ENCODE results near the gene PIK3R4.

PIK3R4 gene

DNA sequence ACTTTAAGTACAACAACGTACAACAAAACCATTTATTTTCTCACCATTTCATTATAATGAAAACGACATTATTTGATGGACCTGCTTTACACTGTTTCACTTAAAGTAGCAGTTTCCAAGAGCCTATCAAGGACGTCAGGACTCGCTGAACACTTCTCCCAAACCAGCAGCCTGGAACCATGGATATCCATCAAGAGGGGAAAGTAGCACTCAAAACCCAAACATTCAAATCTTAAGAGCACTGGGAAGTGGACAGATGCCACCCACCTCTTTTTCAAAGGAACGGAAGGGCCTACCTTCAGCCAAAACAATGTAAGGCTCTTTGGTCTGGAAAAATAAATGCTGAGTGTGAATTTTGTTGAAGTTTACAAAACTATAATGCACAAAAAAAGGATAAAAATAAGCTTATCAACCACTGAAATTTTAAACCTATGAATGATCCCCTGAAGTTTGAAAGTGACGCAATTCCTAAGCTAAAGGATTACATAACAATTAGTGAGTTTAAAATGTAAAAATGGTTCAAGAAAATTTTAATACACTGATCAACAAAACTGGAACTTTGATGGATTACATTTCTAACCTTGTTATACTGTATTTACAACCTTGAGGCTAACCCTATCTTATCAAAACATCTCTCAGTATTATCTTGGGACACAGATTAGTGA, 4.6 kb downstream of the PIK3R4 start:
- no peak for DNase-seq (ENCODE audit: low spot score)

- DNase-seq (ENCODE audit: low spot score): no peak
Measured at GRCh38 chr3:130739848-130740247, 6.8 kb downstream of the PIK3R4 start.

DNA sequence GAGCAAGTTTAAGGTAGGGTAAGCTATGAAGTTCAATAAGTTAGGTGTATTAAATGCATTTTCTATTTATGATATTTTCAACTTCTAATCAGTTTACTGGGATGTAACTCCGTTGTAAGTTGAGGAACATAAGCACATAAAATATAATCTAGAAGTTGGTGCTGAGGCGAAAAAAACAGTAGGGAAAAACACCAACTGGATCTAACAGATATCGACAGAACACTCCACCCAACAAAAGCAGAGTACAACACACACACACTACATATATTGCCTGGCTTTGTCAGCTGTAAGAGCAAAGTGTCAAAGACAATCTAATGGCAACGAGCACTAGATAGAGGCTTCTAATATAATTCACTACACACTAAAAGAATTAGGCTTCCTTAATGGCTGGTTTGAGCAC, 8.4 kb downstream of the PIK3R4 start:
- no peak for DNase-seq (ENCODE audit: low spot score)

- no peak for DNase-seq (ENCODE audit: low spot score)
Measured at GRCh38 chr3:130737622-130738021, 9.0 kb downstream of the PIK3R4 start.

GRCh38 chr3:130733236-130733875, 13.3 kb downstream of the PIK3R4 start:
- no peak for DNase-seq (ENCODE audit: low spot score)

DNA sequence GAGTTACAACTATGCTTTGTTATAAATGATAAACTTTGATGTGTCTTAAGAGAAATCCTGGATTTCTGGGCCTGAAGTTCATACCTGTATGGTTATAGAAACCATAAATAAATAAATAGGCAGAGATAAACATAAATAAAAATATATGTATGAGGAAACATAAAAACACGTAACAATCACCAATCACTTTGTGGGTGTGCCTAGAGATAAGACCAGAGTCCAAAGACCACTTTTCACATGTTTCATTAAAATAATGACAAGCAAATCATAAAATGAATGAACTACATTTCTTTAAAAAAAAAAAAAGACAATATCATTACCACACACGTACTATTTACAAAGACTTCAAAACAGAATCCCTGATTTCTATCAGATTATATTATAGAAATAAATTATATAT, 14.1 kb downstream of the PIK3R4 start:
- DNase-seq (ENCODE audit: low spot score): no peak

GRCh38 chr3:130731817-130732216, 14.8 kb downstream of the PIK3R4 start:
- DNase-seq (ENCODE audit: low spot score): no peak

DNA sequence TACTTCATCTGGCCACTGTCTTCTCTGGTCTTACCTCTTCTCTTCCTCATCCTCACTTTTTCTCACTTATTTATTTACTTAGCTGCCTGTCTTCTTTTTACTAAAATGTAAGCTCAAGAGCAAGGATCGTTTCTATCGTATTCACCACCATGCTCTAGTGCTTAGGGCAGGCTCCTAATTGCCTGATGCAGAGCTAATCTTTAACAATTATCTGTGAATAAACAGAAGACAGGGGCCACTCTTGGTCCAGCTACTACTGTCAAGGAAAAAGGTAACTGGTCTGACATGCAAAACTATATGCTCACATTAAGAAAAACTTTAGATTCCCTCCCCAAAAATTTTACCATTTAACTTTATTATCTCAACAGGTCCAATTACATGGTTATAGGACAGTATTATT, 17.5 kb downstream of the PIK3R4 start:
- DNase-seq (ENCODE audit: low spot score): no peak

- no peak for DNase-seq (ENCODE audit: low spot score)
Measured at GRCh38 chr3:130728037-130728436, 18.6 kb downstream of the PIK3R4 start.

DNA sequence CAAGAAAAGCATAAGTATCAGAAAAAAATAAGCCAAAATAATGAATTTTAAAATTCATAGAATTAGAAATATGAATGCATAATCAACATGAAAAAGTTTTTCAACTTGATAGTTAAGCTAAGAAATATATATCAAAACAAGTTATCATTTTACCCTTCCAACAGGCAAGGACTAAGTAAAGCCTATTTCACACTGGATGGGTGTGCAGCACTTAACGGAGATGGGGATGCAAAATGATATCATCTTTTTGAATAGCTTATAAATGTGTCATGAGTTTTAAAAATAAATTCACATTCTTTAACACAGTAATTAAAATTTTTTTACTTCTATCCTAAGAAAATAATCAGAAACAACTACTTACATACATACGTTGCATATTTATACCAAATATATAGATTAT, 20.9 kb downstream of the PIK3R4 start:
- peak; percentile 32 for DNase-seq (ENCODE audit: low spot score)

- no peak for DNase-seq (ENCODE audit: low spot score)
Measured at GRCh38 chr3:130715616-130716015, 31.0 kb downstream of the PIK3R4 start.

DNA sequence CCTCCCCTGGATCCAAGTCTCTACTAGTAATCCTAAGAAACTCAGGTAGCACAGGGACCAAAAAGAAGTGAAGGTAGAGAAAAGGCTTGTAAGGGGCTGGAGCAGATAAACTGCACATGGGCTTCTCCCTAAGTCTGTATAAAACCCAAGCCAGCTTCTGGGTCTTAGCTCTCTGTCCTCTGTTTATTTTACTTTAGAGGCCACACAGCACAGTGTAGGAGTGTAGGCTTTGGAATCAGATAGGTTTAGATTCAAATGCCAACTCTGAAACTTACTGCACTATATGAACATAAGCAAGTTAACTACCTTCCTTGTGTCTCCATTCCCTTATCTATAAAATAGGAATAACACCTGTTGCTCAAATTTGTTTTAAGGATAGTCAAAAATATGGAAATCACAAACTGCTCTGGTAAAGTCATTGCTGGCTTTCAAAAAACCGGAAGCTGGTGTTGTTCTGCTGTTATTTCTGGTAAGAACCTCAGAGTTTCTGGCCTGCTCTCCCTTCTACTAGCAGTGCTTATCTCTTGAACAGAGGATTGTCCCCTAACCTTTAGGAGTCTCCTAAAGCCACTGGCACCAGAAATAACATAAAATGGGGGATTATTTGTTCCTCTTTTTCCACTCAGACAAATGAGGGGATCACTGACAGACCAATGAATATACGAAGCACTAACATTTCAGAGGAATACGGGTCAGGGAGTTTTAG, 33.8 kb downstream of the PIK3R4 start:
- no peak for DNase-seq (ENCODE audit: low spot score)

GRCh38 chr3:130711565-130712324, 34.9 kb downstream of the PIK3R4 start:
- no peak for DNase-seq (ENCODE audit: low spot score)

DNA sequence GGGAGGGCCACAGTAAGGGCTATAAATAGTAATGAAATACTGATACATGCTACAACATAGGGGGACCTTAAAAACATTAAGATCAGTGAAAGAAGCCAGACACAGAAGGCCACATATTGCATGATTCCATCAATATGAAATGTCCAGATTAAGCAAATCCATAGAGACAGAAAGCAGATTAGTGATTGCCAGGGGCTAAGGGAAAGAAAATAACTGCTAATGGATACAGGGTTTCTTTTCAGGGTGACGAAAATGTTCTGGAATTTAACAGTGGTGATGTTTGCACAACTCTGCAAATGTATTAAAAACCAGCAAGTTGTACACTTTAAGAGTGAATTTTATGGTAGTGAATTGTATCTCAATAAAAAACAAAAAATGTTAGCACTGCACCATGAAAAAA, 37.0 kb downstream of the PIK3R4 start:
- DNase-seq (ENCODE audit: low spot score): no peak

- no peak for DNase-seq (ENCODE audit: low spot score)
Measured at GRCh38 chr3:130707902-130708601, 38.6 kb downstream of the PIK3R4 start.

DNA sequence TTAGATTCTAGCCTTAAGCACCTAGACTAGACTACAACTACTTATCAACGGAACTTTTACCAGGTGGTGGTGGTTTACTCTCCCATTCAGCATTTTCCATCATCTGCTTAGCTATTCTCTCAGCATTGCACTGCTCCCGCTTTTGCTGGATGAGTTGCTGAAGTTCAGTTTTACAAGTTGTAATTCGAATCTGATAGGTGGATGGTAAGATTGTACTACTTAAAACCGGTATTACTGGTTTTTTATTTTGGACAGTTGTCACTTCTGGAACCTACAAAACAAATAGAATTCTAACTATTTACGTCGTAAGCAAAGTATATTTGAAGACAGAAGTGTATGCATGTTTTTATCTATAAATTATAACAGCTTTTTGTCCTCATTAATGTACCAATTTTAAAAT, 41.1 kb downstream of the PIK3R4 start:
- DNase-seq (ENCODE audit: low spot score): no peak

DNA sequence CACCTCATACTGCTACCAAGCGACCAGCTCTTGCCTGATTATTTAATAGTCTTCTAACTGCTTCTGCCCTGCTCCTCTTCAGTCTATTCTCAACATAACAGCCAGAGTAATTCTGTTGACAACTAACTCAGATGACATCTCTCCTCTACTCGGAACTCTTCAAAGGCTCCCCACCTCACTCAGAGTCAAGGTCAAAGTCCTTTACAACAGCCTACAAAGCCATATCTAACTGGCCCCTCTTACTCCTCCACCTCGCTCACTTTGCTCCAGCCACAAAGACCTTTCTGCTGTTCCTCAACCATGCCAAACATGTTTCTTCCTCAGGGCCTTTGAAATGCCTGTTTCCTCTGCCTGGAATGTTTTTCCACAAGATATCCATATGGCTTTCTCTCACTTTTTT, 43.6 kb downstream of the PIK3R4 start:
- DNase-seq (ENCODE audit: low spot score): no peak

DNA sequence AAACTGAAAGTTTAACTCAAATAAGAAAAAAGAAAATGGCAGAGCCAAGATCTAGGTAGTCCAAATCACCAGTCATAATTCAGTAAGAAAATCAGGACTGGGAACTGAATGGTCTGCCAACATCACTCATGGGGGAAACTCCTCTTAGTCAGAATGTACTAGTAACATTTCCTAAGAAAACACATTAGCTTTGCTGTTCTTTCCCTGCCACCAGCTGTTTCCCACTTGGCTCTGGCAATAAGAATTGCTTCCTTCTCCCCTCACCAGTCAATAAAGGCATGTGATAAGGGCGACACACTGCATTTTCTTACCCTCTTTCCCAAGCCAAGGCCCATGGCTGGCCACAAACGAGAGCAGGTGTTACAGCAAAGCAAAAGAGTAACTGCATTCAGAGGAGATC, 46.1 kb downstream of the PIK3R4 start:
- DNase-seq (ENCODE audit: low spot score): peak; percentile 3

- peak; percentile 5 for DNase-seq (ENCODE audit: low spot score)
Measured at GRCh38 chr3:130699765-130700164, 46.9 kb downstream of the PIK3R4 start.

- no peak for DNase-seq (ENCODE audit: low spot score)
Measured at GRCh38 chr3:130693314-130693713, 53.3 kb downstream of the PIK3R4 start.

DNA sequence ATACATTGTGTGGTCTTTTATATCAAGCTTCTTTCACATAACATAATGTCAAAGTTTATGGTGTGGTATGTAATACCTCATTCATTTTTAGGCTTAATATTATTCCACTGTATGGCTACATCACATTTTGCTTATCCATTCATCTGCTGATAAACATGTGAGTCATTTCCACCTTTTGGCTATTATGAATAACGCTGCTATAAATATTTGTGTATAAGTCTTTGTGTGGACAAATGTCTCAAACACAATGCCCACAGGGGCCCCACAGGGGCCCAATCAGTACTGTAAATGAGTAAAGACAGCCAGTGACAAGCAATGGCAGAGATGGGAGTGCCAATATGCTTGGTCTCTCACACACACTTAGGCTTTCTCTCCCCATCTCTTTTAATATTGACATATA, 54.2 kb downstream of the PIK3R4 start:
- no peak for DNase-seq (ENCODE audit: low spot score)

All from hepatic stellate cell (primary cell).